ENCODE results near the gene EIF5AL1. TPM values are rescaled to one million over a fixed set of nuclear protein-coding genes. Genes with fewer than 3 reads are reported as not detected.
A peak's percentile ranks its signal among the peaks of the same experiment; 100 is the strongest.
"Not testable (repeated sequence)": the region's sequence is repeated elsewhere in the genome, so short reads cannot be mapped to it uniquely, and the experiment has no call there.

Gene EIF5AL1
- under 1 TPM in 2 of 4 donors, not detected in 2; 0.24 to 0.33 TPM for total RNA-seq

DNA sequence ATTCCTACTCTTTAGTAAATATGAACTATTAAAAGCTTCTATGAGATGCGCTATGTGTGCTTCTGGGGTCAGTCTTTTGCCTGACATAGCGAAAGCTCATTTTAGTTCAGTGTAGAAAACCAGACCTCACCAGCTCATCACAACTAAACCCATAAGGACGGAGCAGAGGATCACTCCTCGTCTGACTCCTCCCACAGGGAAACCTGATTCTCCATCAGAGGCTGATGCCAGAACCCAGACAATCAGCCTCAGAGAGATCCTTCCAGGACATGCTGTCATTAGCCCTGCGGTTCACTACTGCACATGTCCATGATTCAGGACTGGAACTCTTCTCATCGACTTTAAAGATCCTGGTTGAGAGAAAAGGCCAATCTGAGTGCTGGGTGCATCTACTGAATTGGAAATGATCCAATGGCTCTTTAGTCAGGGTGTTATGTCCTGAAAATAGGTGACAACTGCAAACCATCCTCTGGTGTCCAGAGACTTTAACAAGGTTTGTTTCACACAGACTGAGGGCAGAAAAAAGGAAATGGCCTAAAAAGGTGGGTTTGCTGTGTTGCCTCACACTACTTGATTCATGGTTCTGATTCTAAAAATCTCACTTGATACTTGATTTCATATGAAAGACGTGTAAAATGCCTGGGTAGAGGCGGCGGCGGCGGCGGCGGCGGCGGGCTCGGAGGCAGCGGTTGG is at the start of gene EIF5AL1:
Gene EIF5AL1 (plus strand): TSS at position 643 of the 693 bp plus-strand sequence. CDS start 117 bp downstream, outside the sequence.
- intact Hi-C loops (cut with DNase I); H3K36me3 ChIP-seq; DNase-seq; H3K4me3 ChIP-seq (replicated peaks in 1 of 3); H3K4me1 ChIP-seq; H3K27me3 ChIP-seq; H3K27ac ChIP-seq; H3K9me3 ChIP-seq: not testable (repeated sequence)
- WGBS, 2 donors, result 93 to 95% methylated on average over 15 of the region's 17 CpGs

DNA sequence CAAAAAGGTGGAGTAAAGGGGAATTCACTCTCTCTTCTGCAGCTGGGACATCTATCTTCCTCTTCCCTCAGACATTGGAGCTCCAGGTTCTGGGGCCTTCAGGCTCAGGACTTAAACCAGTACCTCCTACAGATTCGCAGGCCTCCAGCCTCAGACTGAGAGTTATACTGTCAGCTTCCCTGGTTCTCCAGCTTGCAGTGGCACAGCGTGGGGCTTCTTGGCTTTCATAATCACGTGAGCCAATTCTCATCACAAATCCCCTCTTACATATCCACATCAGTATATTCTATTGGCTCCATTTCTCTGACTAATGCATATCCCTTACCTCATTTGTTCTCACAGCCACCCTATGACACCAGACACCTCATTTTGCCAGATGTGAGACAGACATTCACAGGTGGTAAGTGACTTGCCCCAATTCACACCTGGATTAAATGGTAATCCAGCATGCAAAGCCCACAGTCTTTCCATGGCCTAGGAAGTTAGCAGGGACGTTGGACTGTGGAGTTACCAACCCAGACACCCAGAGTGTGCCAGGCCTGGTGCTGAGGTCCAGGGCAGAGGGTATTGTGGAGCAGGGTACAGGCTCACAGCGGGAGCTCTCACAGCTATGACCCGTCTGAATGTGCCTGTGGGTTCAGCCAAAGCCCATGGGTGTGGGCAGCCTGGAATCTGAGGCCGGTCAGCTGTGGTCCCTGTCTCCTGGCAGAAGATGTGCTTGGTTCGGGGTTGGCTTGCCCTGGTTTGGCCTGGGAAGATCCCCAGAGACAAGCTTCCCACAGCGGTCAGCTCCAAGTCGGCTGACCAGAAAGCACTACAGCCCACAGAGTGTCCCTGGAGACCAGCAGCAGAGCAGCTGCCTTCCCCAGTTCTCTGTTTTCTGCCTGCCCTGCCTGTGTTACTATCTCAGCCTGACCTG is 48.5 kb upstream of the EIF5AL1 start:
- no peaks in the 10 kb centered on the region for H3K36me3 ChIP-seq
- DNase-seq, result no peak
- intact Hi-C loops (cut with DNase I), result no loop called here
- WGBS, 2 donors, result 79 to 92% methylated on average over 6 to 10 of the region's 10 CpGs
- no peaks in the 10 kb centered on the region for H3K27me3 ChIP-seq
- H3K4me1 ChIP-seq, result no peaks in the 10 kb centered on the region
- no peak overlapping the region for H3K4me3 ChIP-seq (replicated peaks in 1 of 3)
- H3K27ac ChIP-seq, result no peak overlapping the region
- no peaks in the 10 kb centered on the region for H3K9me3 ChIP-seq
- TF ChIP-seq POLR2A (IDR thresholded peaks at IDR 0.05), result no peak

DNA sequence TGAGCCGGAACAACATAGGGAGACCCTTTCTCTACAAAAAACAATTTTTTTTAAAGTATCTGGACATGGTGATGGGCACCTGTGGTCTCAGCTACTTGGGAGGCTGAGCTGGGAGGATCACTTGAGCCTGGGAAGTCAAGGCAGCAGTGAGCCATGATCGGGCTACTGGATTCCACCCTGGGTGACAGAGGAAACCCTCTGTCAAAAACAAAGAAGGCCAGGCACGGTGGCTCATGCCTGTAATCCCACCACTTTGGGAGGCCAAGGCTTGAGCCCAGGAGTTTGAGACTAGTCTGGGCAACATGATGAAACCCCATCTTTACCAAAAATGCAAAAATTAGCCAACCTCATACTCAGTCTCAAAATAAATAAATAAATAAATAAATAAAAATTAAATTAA is 47.0 kb upstream of the EIF5AL1 start:
- TF ChIP-seq, protein P1, sequence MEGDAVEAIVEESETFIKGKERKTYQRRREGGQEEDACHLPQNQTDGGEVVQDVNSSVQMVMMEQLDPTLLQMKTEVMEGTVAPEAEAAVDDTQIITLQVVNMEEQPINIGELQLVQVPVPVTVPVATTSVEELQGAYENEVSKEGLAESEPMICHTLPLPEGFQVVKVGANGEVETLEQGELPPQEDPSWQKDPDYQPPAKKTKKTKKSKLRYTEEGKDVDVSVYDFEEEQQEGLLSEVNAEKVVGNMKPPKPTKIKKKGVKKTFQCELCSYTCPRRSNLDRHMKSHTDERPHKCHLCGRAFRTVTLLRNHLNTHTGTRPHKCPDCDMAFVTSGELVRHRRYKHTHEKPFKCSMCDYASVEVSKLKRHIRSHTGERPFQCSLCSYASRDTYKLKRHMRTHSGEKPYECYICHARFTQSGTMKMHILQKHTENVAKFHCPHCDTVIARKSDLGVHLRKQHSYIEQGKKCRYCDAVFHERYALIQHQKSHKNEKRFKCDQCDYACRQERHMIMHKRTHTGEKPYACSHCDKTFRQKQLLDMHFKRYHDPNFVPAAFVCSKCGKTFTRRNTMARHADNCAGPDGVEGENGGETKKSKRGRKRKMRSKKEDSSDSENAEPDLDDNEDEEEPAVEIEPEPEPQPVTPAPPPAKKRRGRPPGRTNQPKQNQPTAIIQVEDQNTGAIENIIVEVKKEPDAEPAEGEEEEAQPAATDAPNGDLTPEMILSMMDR (IDR thresholded peaks at IDR 0.05), result no peak
- no peak for TF ChIP-seq POLR2A (IDR thresholded peaks at IDR 0.05)
- H3K9me3 ChIP-seq, result no peaks in the 10 kb centered on the region
- no peaks in the 10 kb centered on the region for H3K4me1 ChIP-seq
- 96% methylated on average over 3 of the region's 3 CpGs for WGBS, 2 donors
- no peak for DNase-seq
- intact Hi-C loops (cut with DNase I), result loop anchor here (5.0 kb wide), 1 partner anchor 88 kb away; no protein-coding TSS in a partner anchor
- no peak overlapping the region for H3K27ac ChIP-seq
- H3K36me3 ChIP-seq, result no peaks in the 10 kb centered on the region
- H3K27me3 ChIP-seq, result no peaks in the 10 kb centered on the region
- no peak overlapping the region for H3K4me3 ChIP-seq (replicated peaks in 1 of 3)

DNA sequence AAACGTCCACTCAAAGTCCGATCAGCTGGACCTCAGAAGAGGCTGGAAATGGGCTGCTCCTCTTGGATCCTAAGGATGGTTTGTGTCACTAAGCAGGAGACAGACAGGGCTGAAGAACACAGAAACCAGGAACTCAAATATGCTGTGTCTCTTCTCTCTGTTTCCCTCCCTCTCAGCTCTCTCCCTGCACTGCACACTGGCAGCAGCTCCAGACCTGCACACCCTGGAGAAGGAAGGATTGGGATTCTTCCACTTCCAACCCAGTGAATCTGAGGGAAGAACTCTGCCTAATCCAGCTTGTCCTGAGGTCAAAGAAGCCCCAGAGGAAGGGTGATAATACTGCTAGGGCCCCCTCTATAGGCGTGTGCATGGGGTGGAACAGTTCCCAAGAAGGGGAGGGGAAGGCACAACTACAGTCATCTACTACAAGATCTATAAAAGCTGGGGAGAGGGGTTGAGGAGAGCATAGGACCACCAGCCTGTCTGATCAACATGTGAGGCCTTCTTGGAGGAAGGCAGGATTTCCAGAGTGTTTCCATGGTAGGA is 44.2 kb upstream of the EIF5AL1 start:
- Histone ChIP-seq H3K27ac (peak overlapping the region in 1 of 3 donors; percentile 7), H3K27me3 (no peaks in the 10 kb centered on the region), H3K4me1 (no peaks in the 10 kb centered on the region), H3K4me3 (replicated peaks in 1 of 3) (no peak overlapping the region), H3K36me3 (no peaks in the 10 kb centered on the region), H3K9me3 (no peaks in the 10 kb centered on the region)
- TF ChIP-seq POLR2A (IDR thresholded peaks at IDR 0.05), result no peak
- TF ChIP-seq, protein P1 (IDR thresholded peaks at IDR 0.05), result no peak
- intact Hi-C loops (cut with DNase I), result loop anchor here (5.0 kb wide), 1 partner anchor 91 kb away; no protein-coding TSS in a partner anchor
- no peak for DNase-seq
- WGBS, 2 donors, result 75 to 87% methylated on average over 3 of the region's 3 CpGs

DNA sequence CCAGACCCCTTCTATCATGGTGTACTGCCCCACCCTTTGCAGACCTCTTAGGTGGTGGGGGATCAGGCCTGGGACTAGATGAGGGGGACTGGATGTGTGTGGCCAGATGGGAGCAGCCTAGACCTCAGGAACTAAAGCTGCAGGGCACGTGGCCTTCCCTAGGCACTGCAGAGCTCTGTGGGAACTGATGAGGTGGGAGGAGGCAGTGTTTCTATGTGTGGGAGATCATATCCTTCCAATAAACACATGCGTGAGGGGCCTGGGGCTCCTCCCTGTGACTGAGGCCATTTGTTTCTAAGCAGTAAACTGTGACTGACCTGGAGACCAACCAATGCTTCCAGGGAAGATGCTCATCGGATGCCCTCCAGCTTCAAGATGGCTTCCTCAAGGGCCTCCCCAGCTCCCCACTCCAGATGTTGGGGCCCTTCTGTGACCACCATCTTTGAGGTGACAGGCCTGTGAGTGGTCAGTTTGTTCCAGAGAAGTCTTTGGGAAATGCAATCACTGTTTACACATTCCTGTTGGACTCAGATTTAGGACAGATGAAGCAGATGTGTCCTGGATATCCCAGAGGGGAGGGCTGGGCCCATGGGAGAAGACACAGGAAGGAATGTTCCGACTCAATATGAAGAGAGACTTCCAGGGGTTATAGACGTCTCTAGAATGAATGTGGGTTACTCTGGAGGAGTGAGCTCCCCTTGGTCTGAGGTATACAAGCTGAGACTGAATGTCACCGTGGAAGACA is 43.3 kb upstream of the EIF5AL1 start:
- no peaks in the 10 kb centered on the region for H3K9me3 ChIP-seq
- TF ChIP-seq, protein P1 (IDR thresholded peaks at IDR 0.05), result no peak
- TF ChIP-seq POLR2A (IDR thresholded peaks at IDR 0.05), result no peak

More for the DNA sequence above, 43.3 kb upstream of the EIF5AL1 start:
- H3K4me1 ChIP-seq, result no peaks in the 10 kb centered on the region
- no peaks in the 10 kb centered on the region for H3K36me3 ChIP-seq
- intact Hi-C loops (cut with DNase I), result loop anchor here (5.0 kb wide), 1 partner anchor 92 kb away; no protein-coding TSS in a partner anchor
- no peak overlapping the region for H3K4me3 ChIP-seq (replicated peaks in 1 of 3)
- H3K27ac ChIP-seq, result no peak overlapping the region
- WGBS, 2 donors, result 81 to 92% methylated on average over 6 of the region's 6 CpGs
- no peaks in the 10 kb centered on the region for H3K27me3 ChIP-seq
- DNase-seq, result no peak
